Trophoblast cell (in vitro differentiated cells and primary cell): Measurements from ENCODE around the gene ATAT1.

Experiments used
- DNase-seq, 2 donors: peaks; one replicate each; pipeline ENCODE4 v3.0.0-alpha.2; 2016
- H2AFZ ChIP-seq: 2 replicates; pipeline ENCODE4 v1.6.1; 2013; ENCODE audit warnings: low read length, moderate library complexity, mild to moderate bottlenecking; ENCODE audit not compliant: insufficient read depth, poor library complexity
- H2AK5ac ChIP-seq: 2 replicates; pipeline ENCODE4 v1.6.1; 2013; ENCODE audit warnings: mild to moderate bottlenecking, low read length
- H2BK120ac ChIP-seq: 2 replicates; pipeline ENCODE4 v1.6.1; 2013; ENCODE audit warnings: low read length, mild to moderate bottlenecking, moderate library complexity; ENCODE audit not compliant: insufficient read depth, poor library complexity
- H2BK12ac ChIP-seq: 2 replicates; pipeline ENCODE4 v1.6.1; 2013; ENCODE audit warnings: mild to moderate bottlenecking, low read length, moderate library complexity
- H2BK5ac ChIP-seq: 2 replicates; pipeline ENCODE4 v1.6.1; 2013; ENCODE audit warnings: low read length, low read depth, moderate library complexity, mild to moderate bottlenecking; ENCODE audit not compliant: poor library complexity
- H3K14ac ChIP-seq: 2 replicates; pipeline ENCODE4 v1.6.1; 2013; ENCODE audit warnings: mild to moderate bottlenecking, low read length
- H3K18ac ChIP-seq: 2 replicates; pipeline ENCODE4 v1.6.1; 2013; ENCODE audit warnings: mild to moderate bottlenecking, low read length
- H3K23ac ChIP-seq: 2 replicates; pipeline ENCODE4 v1.6.1; 2013; ENCODE audit warnings: low read length
- H3K27ac ChIP-seq: 2 replicates; pipeline ENCODE4 v1.5.1; 2013; ENCODE audit warnings: low read depth, mild to moderate bottlenecking, inconsistent platforms, low read length, moderate library complexity
- H3K27me3 ChIP-seq: 2 replicates; pipeline ENCODE4 v1.6.1; 2013; ENCODE audit warnings: inconsistent platforms, mild to moderate bottlenecking, low read length, moderate library complexity; ENCODE audit not compliant: insufficient read depth
- H3K36me3 ChIP-seq, 2 experiments: 1 replicate in 1 of 2; 2 replicates in 1 of 2; pipeline ENCODE4 v1.6.1; 2013; ENCODE audit warnings: low read length in 2 of 2, mild to moderate bottlenecking in 2 of 2, moderate library complexity in 1 of 2; ENCODE audit not compliant: insufficient read depth in 2 of 2, control insufficient read depth in 1 of 2
- H3K4ac ChIP-seq: 2 replicates; pipeline ENCODE4 v1.6.1; 2013; ENCODE audit warnings: low read depth, mild to moderate bottlenecking, low read length, moderate library complexity
- H3K4me1 ChIP-seq, 2 experiments: 1 replicate in 1 of 2; 2 replicates in 1 of 2; pipeline ENCODE4 v1.6.1; 2013; ENCODE audit warnings: low read length in 2 of 2, mild to moderate bottlenecking in 2 of 2, moderate library complexity in 1 of 2; ENCODE audit not compliant: insufficient read depth in 2 of 2, control insufficient read depth in 1 of 2
- H3K4me2 ChIP-seq: 2 replicates; pipeline ENCODE4 v1.6.1; 2013; ENCODE audit warnings: inconsistent platforms, mild to moderate bottlenecking, low read length, moderate library complexity
- H3K4me3 ChIP-seq: 2 replicates; pipeline ENCODE4 v1.5.1; 2013; ENCODE audit warnings: mild to moderate bottlenecking, low read depth, low read length, inconsistent platforms
- H3K79me1 ChIP-seq: one replicate; pipeline ENCODE4 v1.6.1; 2013; ENCODE audit warnings: low read length
- H3K79me2 ChIP-seq: 2 replicates; pipeline ENCODE4 v1.6.1; 2013; ENCODE audit warnings: low read length, mild to moderate bottlenecking; ENCODE audit not compliant: control insufficient read depth, insufficient read depth, poor library complexity
- H3K9ac ChIP-seq: 2 replicates; pipeline ENCODE4 v1.6.1; 2013; ENCODE audit warnings: mild to moderate bottlenecking, low read length
- H3K9me3 ChIP-seq: 2 replicates; pipeline ENCODE4 v1.6.1; 2013; ENCODE audit warnings: low read depth, mild to moderate bottlenecking, control low read depth, inconsistent platforms, low read length; ENCODE audit not compliant: insufficient read depth
- H4K12ac ChIP-seq: 2 replicates; pipeline ENCODE4 v1.6.1; 2013; ENCODE audit warnings: low read depth, mild to moderate bottlenecking, low read length, moderate library complexity
- H4K8ac ChIP-seq: 2 replicates; pipeline ENCODE4 v1.6.1; 2013; ENCODE audit warnings: low read depth, mild to moderate bottlenecking, low read length, moderate library complexity
- H4K91ac ChIP-seq: one replicate; pipeline ENCODE4 v1.6.1; 2013; ENCODE audit warnings: low read depth, mild to moderate bottlenecking, low read length, moderate library complexity
- WGBS: extraction: QIAGEN DNeasy Blood & Tissue Kit; methylation state at CpG from one replicate; pipeline ENCODE4 v1.1.7; 2013; ENCODE audit warnings: missing lambda C conversion rate; ENCODE audit not compliant: insufficient read length, insufficient coverage; ENCODE audit errors: extremely low coverage; 5-methylcytosine and 5-hydroxymethylcytosine counted together

ATAT1 gene

DNA sequence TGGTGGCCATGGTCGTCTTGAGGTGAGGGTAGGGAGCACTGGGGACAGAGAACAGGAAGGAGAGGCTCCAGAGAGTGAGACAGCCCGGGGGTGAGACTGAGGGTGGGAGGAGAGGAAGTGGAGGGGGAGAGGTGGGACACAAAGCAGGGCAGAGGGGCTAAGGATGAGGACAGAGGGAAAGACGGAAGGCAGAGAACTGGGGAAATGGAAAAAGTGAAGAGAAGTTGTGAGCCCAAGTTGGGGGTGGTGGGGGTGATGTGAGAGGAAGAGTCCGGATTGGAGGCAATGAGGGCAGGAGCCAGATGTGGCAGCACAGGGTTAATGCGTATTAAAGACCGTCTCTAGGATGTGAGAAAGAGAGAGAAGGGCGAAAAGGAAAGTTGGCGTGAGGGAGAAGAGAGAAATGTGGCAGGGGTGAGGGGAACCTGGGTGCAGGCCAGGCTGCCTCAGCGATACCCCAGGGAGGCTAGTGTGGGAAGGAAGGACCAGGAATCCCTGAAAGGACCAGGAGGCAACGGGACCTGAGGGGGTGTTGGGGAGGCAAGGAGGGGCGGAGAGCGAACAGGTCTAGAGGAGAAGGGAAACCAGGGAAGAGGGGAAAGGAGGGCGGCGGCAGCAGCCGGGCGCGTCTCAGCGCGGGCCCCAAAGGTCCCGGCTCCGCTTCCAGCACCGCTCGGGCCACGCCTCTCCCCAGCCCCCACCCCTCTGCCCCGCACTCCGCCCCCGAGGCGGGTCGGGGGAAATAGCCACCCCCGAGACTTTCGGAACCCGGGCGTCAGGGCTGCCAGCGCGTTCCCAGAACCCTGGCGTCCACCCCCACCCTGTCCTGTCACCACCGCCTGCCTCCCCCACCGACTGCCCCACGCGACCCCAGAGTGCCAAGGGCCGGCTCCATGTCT lies 59.6 kb downstream of the ATAT1 start, which contains the start of gene PPP1R18:
TSS of gene PPP1R18 (minus strand) at position 637 of the 899 bp plus-strand sequence. CDS start at position 10, 627 bp downstream.
- Histone ChIP-seq H3K4me1 (peaks cover 38 to 48% of the 10 kb centered on the region in 2 experiments), H3K4me2 (peak within 1 kb of the TSS; percentile 72), H3K23ac (no peak within 1 kb of the TSS), H4K8ac (peak within 1 kb of the TSS; percentile 84), H3K18ac (peak within 1 kb of the TSS; percentile 90), H3K27ac (peak within 1 kb of the TSS; percentile 73), H2BK5ac (peak within 1 kb of the TSS; percentile 53), H2AK5ac (peak within 1 kb of the TSS; percentile 69), H3K9me3 (peaks cover 1% of the 10 kb centered on the region), H3K4me3 (peak within 1 kb of the TSS; percentile 76), H3K9ac (peak within 1 kb of the TSS; percentile 82), H3K27me3 (no peaks in the 10 kb centered on the region), H3K36me3 (peaks cover 9 to 13% of the 10 kb centered on the region in 2 experiments), H2AFZ (peak within 1 kb of the TSS; percentile 18), H3K4ac (peak within 1 kb of the TSS; percentile 73), H2BK12ac (peak within 1 kb of the TSS; percentile 17), H3K14ac (peak within 1 kb of the TSS; percentile 86), H3K79me1 (peaks cover 33% of the 10 kb centered on the region), H4K91ac (peak within 1 kb of the TSS; percentile 95), H3K79me2 (peaks cover 40% of the 10 kb centered on the region), H4K12ac (peak within 1 kb of the TSS; percentile 73), H2BK120ac (peak within 1 kb of the TSS; percentile 69)
- WGBS, result no CpG with 5 or more reads among the region's 41 CpGs
- DNase-seq, result peak; percentile 54 to 73

DNA sequence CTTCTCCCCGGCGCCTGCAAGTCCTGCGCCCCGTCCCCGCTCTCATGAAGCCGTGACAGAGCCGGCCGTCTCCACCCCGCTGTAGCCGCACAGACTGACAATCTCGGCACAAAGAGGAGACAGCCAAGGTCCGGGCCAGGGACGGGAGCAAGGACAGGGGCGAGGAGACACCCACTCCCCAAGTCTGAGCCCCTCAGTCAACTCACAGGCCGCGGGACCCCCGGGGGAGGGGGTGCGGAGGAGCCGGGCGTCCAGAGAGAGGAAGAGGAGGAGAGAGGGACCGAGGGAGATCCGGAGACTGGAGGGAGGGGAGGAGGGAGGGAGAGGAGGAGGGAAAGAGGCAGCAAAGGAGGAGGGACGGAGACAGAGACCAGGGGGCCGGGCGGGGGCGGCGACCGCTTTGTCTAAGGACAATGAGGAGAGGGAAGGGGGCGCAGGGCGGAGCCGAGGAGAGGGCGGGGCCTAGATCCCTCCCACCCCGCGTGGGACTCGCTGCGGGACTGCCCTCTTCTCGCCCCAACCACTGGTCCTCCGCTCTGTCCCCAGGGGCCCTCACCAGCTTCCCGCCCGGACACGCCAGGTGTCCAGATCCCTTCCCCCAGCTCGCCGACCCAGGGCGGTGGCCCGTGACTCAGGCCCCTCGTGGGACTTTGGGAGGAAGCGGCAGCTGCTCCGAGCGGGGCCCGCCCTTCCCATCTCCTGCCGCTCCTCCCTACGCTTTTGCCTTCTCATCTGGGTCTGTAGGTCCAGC lies 60.4 kb downstream of the ATAT1 start:
- Histone ChIP-seq H4K8ac (peak overlapping the region; percentile 84), H3K4ac (peak overlapping the region; percentile 73), H2AK5ac (peak overlapping the region; percentile 51), H3K27ac (peak overlapping the region; percentile 73), H4K91ac (peak overlapping the region; percentile 87), H3K79me2 (peaks cover 40% of the 10 kb centered on the region), H4K12ac (peak overlapping the region; percentile 73), H3K4me2 (peak overlapping the region; percentile 72), H2BK5ac (peak overlapping the region; percentile 53), H3K36me3 (peaks cover 9 to 13% of the 10 kb centered on the region in 2 experiments), H3K27me3 (no peaks in the 10 kb centered on the region), H3K4me3 (peak overlapping the region; percentile 76), H2BK12ac (no peak overlapping the region), H2AFZ (peak overlapping the region; percentile 9), H3K14ac (peak overlapping the region; percentile 81), H3K9me3 (peaks cover 1% of the 10 kb centered on the region), H2BK120ac (peak overlapping the region; percentile 69), H3K4me1 (peaks cover 37 to 47% of the 10 kb centered on the region in 2 experiments), H3K79me1 (peaks cover 33% of the 10 kb centered on the region), H3K23ac (no peak overlapping the region), H3K9ac (peak overlapping the region; percentile 57), H3K18ac (peak overlapping the region; percentile 90)
- no CpG with 5 or more reads among the region's 52 CpGs for WGBS
- DNase-seq, result peak; percentile 97 to 98

DNA sequence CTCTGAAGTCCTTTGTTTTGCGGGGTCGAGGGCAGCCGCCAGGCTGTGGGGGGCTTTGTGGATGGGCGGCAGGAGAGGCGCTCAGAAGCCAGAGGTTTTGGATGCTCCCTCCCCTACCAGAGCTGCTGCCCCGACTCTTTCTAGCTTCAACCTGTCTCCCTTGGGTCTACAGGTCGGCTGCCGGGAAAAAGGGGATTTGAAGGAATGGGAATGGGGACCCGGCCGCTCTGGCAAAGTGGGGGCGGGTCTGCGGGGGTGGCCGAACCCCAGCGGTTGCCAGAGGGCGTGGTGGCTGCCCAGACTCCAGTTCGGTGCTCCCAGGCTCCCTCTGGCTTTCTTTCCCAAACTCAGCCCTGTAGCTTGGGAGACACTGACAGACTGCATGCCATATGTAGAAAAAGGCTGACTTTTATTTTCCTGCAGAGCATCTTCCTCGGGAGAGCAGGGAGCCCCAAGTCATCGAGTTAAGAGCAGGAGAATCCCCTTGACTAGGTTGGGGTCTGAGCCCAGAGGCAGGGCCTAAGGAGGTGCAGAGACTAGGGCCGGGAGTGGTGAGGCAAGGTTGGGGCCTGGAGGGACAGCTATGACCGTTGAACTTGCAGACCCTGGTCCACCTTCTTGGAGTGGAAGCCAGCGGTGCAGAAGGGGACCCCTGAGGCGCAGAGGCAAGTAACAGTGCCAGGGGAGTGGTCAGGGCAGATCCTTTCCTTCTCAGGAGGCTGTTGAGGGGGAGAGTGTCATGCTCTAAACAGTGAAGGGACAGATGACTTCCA lies 61.2 kb downstream of the ATAT1 start:
- Histone ChIP-seq H2AK5ac (peak overlapping the region; percentile 51), H2BK12ac (peak overlapping the region; percentile 15), H3K4ac (peak overlapping the region; percentile 44), H3K27ac (peak overlapping the region; percentile 56), H3K9me3 (peaks cover 1% of the 10 kb centered on the region), H3K4me1 (peaks cover 34 to 39% of the 10 kb centered on the region in 2 experiments), H3K9ac (peak overlapping the region; percentile 57), H3K27me3 (no peaks in the 10 kb centered on the region), H3K4me2 (peak overlapping the region; percentile 72), H2BK120ac (peak overlapping the region; percentile 69), H3K14ac (peak overlapping the region; percentile 81), H4K12ac (peak overlapping the region; percentile 73), H2AFZ (peak overlapping the region; percentile 0), H3K23ac (no peak overlapping the region), H3K18ac (peak overlapping the region; percentile 43), H4K91ac (peak overlapping the region; percentile 87), H2BK5ac (peak overlapping the region; percentile 47), H3K36me3 (peaks cover 6 to 13% of the 10 kb centered on the region in 2 experiments), H4K8ac (peak overlapping the region; percentile 84), H3K4me3 (peak overlapping the region; percentile 70), H3K79me2 (peaks cover 34% of the 10 kb centered on the region), H3K79me1 (peaks cover 27% of the 10 kb centered on the region)
- DNase-seq, result no peak
- no CpG with 5 or more reads among the region's 22 CpGs for WGBS
